WTC11 (cell line): Measurements from ENCODE around the gene WWOX. TPM values are rescaled to one million over a fixed set of nuclear protein-coding genes. Genes with fewer than 3 reads are reported as not detected.

Experiments
- ATAC-seq: fragments of 200-7000 bp; cut with Tn5 transposase; 2 replicates; pipeline ENCODE4 v1.10.0; 2021; ENCODE audit warnings: mild to moderate bottlenecking, moderate library complexity
- CTCF ChIA-PET: fragments of 300-600 bp; sonication (Branson Sonifier 250); formaldehyde crosslinking; loops from one replicate; lab custom pipeline; 2021; ENCODE audit warnings: antibody characterized with exemption; lab: Charles Lee
- POLR2A ChIA-PET: fragments of 350-600 bp; sonication (Branson Sonifier 250); formaldehyde crosslinking; loops from one replicate; lab custom pipeline; 2021; ENCODE audit warnings: antibody characterized with exemption; lab: Charles Lee
- DNase-seq: peaks from one replicate; pipeline ENCODE4 v3.0.0; 2021; ENCODE audit warnings: low spot score
- H3K27ac Mint-ChIP-seq: 2 replicates; pipeline ENCODE4 v1.8.0; 2021; ENCODE audit warnings: mixed read lengths
- H3K27me3 Mint-ChIP-seq: 2 replicates; pipeline ENCODE4 v1.8.0; 2021; ENCODE audit warnings: low read depth, mild to moderate bottlenecking, moderate library complexity, mixed read lengths
- H3K36me3 Mint-ChIP-seq: 2 replicates; pipeline ENCODE4 v1.8.0; 2021; ENCODE audit warnings: mixed read lengths
- H3K4me1 Mint-ChIP-seq: 2 replicates; pipeline ENCODE4 v1.8.0; 2022; ENCODE audit warnings: mixed read lengths
- H3K4me3 Mint-ChIP-seq: 2 replicates; pipeline ENCODE4 v1.8.0; 2021; ENCODE audit warnings: mild to moderate bottlenecking, moderate library complexity, mixed read lengths
- H3K9me3 Mint-ChIP-seq: 2 replicates; pipeline ENCODE4 v1.8.0; 2021; ENCODE audit warnings: mixed read lengths
- CBFB ChIP-seq: sonication (generic); formaldehyde crosslinking; IDR thresholded peaks from 2 replicates; pipeline ENCODE4 v1.8.1; 2022; ENCODE audit warnings: mild to moderate bottlenecking, low read depth, missing genetic modification reagents
- E2F1 ChIP-seq: sonication (generic); formaldehyde crosslinking; IDR thresholded peaks from 2 replicates; pipeline ENCODE4 v1.8.0; 2022; ENCODE audit warnings: mild to moderate bottlenecking, missing genetic modification reagents
- ELF4 ChIP-seq: sonication (generic); formaldehyde crosslinking; IDR thresholded peaks from 2 replicates; pipeline ENCODE4 v1.8.1; 2022; ENCODE audit warnings: low read depth, mild to moderate bottlenecking, moderate library complexity, missing genetic modification reagents
- EMX1 ChIP-seq: fragments of 250-450 bp; sonication (Bioruptor Pico); IDR thresholded peaks from 2 replicates; pipeline ENCODE4 v1.8.0; 2021; ENCODE audit warnings: mild to moderate bottlenecking
- ESRRA ChIP-seq: sonication (generic); formaldehyde crosslinking; IDR thresholded peaks from 2 replicates; pipeline ENCODE4 v1.8.1; 2022; ENCODE audit warnings: mild to moderate bottlenecking, missing genetic modification reagents, borderline replicate concordance
- FOXP4 ChIP-seq: sonication (generic); formaldehyde crosslinking; IDR thresholded peaks from 2 replicates; pipeline ENCODE4 v1.8.0; 2022; ENCODE audit warnings: mild to moderate bottlenecking, missing genetic modification reagents
- IRF1 ChIP-seq: sonication (generic); formaldehyde crosslinking; IDR thresholded peaks from 2 replicates; pipeline ENCODE4 v1.8.0; 2023; ENCODE audit warnings: missing genetic modification reagents
- MYBL2 ChIP-seq: sonication (generic); formaldehyde crosslinking; IDR thresholded peaks from 2 replicates; pipeline ENCODE4 v1.8.1; 2023; ENCODE audit warnings: mild to moderate bottlenecking, moderate library complexity, missing genetic modification reagents
- NR2C2 ChIP-seq: sonication (generic); formaldehyde crosslinking; IDR thresholded peaks from 2 replicates; pipeline ENCODE4 v1.8.0; 2022; ENCODE audit warnings: mild to moderate bottlenecking, missing genetic modification reagents
- NR3C1 ChIP-seq: sonication (generic); formaldehyde crosslinking; conservative IDR thresholded peaks from 2 replicates; pipeline ENCODE4 v1.8.1; 2023; ENCODE audit warnings: low read depth, mild to moderate bottlenecking, missing genetic modification reagents
- PRDM15 ChIP-seq: sonication (generic); formaldehyde crosslinking; IDR thresholded peaks from 2 replicates; pipeline ENCODE4 v1.8.0; 2022; ENCODE audit warnings: missing genetic modification reagents
- PRRX2 ChIP-seq: fragments of 250-450 bp; sonication (Bioruptor Pico); IDR thresholded peaks from 2 replicates; pipeline ENCODE4 v1.8.0; 2021; ENCODE audit warnings: mild to moderate bottlenecking
- SMAD4 ChIP-seq: sonication (generic); formaldehyde crosslinking; IDR thresholded peaks from 2 replicates; pipeline ENCODE4 v1.8.0; 2022; ENCODE audit warnings: mild to moderate bottlenecking, missing genetic modification reagents
- SOX15 ChIP-seq: fragments of 250-450 bp; sonication (Bioruptor Pico); IDR thresholded peaks from 2 replicates; pipeline ENCODE4 v1.9.0; 2021; ENCODE audit warnings: mild to moderate bottlenecking
- TCF7 ChIP-seq: sonication (generic); formaldehyde crosslinking; IDR thresholded peaks from 2 replicates; pipeline ENCODE4 v1.8.0; 2022; ENCODE audit warnings: mild to moderate bottlenecking, low read depth, missing genetic modification reagents, moderate library complexity
- ZNF281 ChIP-seq: sonication (generic); formaldehyde crosslinking; IDR thresholded peaks from 2 replicates; pipeline ENCODE4 v1.8.0; 2023; ENCODE audit warnings: mild to moderate bottlenecking, missing genetic modification reagents
- ZNF396 ChIP-seq: fragments of 250-450 bp; sonication (Bioruptor Pico); IDR thresholded peaks from 2 replicates; pipeline ENCODE4 v1.8.0; 2021; ENCODE audit warnings: mild to moderate bottlenecking, moderate library complexity, borderline replicate concordance
- total RNA-seq: library from RNA; stranded (reverse); gene quantifications from 3 replicates; pipeline ENCODE4 v1.2.3, GENCODE V29; 2021

The WWOX gene
- total RNA-seq, 1 experiment from 2014 or later = 15.7 TPM

GRCh38 chr16:78895681-78896080, 796.2 kb downstream of the WWOX start (continued):
- no peak for TF ChIP-seq PRDM15 (CRISPR knock-in tag)
- TF ChIP-seq NR3C1 (CRISPR knock-in tag) = no peak

- H3K27ac Mint-ChIP-seq = no peak overlapping the region
- CTCF ChIA-PET = no interaction called here
- DNase-seq (no peak), ATAC-seq (0 out of 2 replicates have a peak, but pooled peaks have one; percentile 18)
- no peaks in the 10 kb centered on the region for H3K36me3 Mint-ChIP-seq
- H3K4me1 Mint-ChIP-seq = peaks cover 37% of the 10 kb centered on the region
- H3K9me3 Mint-ChIP-seq = no peaks in the 10 kb centered on the region
- H3K4me3 Mint-ChIP-seq = no peak overlapping the region
- H3K27me3 Mint-ChIP-seq = no peaks in the 10 kb centered on the region
- POLR2A ChIA-PET = no interaction called here
- TF ChIP-seq TCF7 (no peak), ZNF281 (CRISPR knock-in tag) (no peak), ELF4 (CRISPR knock-in tag) (no peak), CBFB (CRISPR knock-in tag) (no peak), MYBL2 (CRISPR knock-in tag) (no peak), ZNF396 (CRISPR knock-in tag) (no peak), NR2C2 (CRISPR knock-in tag) (no peak), E2F1 (CRISPR knock-in tag) (no peak), IRF1 (CRISPR knock-in tag) (no peak), EMX1 (no peak), SOX15 (no peak), PRRX2 (no peak), SMAD4 (CRISPR knock-in tag) (no peak), ESRRA (CRISPR knock-in tag) (no peak), FOXP4 (CRISPR knock-in tag) (no peak)
Measured at GRCh38 chr16:78896280-78896679, 796.8 kb downstream of the WWOX start.
